GM21825 (cell line): ENCODE data around the gene ERCC8.
A peak's percentile ranks its signal among the peaks of the same experiment; 100 is the strongest.

Experiments
- ATAC-seq: cut with Tn5 transposase; IDR thresholded peaks from one replicate; pipeline ENCODE4 v1.9.1; 2021; ENCODE audit warnings: mild to moderate bottlenecking, moderate library complexity; ENCODE audit not compliant: unreplicated experiment

Gene ERCC8

DNA sequence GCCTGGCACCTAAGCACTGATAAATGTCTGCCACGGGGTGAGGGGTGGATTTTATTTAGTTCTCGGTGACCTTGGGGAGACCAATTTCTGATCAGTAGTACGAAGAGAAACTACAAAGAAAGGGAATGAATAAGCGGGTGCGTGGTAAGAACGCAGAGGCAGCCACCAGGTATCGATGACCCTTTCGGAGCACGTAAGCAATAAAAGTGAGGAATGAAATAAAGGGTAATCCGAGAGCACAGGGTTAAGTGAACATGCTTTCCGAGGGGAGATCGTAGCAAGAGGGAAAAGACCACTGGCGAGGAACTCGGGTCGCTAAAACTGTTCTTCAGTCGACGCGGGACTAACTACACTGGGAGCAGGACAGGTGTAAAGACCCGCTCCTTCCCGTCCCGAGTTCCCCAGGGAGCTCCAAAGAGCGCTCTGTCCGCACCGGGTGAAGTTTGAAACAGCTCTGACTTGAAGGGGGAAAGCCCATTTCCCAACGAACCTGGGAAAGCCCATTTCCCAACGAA lies 101.9 kb downstream of the ERCC8 start:
- ATAC-seq = no peak

GRCh38 chr5:60841361-60841760 lies 103.5 kb downstream of the ERCC8 start:
- no peak for ATAC-seq

- no peak for ATAC-seq
Measured at GRCh38 chr5:60836131-60836530, 108.7 kb downstream of the ERCC8 start.

GRCh38 chr5:60835554-60835953 lies 109.3 kb downstream of the ERCC8 start:
- ATAC-seq = no peak

- ATAC-seq = no peak
Measured at GRCh38 chr5:60833520-60833919, 111.3 kb downstream of the ERCC8 start.

GRCh38 chr5:60830581-60831127 lies 114.2 kb downstream of the ERCC8 start:
- ATAC-seq = no peak

- no peak for ATAC-seq
Measured at GRCh38 chr5:60829490-60830266, 115.2 kb downstream of the ERCC8 start.

DNA sequence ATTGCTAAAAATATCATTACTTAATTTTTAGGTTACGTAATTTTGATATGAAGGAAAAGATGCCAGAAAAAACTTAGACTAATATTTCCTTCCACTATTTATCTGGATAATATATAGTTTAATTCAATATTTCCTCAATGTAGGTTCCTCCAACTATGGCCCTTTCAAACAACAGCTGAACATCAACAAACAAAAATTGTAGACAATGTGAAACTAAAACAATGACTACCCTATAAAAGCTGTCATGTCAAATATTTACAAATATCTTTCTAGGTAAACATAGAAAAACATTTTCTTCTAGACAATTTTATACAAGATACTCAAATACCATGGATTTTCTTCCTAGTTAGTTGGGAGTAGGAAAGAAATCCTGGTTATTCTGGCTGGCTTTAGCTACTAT lies 117.7 kb downstream of the ERCC8 start:
- ATAC-seq = no peak

GRCh38 chr5:60826653-60827052 lies 118.2 kb downstream of the ERCC8 start:
- ATAC-seq = peak; percentile 78
